Activated T-cell treated with anti-CD3 and anti-CD28 coated beads for 48 hours (primary cell): ENCODE data around the gene PLAAT4.
"Not testable (repeated sequence)": the region's sequence is repeated elsewhere in the genome, so short reads cannot be mapped to it uniquely, and the experiment has no call there.

Experiments used
- DNase-seq: peaks from one replicate; pipeline ENCODE4 v3.0.0-alpha.2; 2020; ENCODE audit warnings: low read depth

Gene PLAAT4

DNA sequence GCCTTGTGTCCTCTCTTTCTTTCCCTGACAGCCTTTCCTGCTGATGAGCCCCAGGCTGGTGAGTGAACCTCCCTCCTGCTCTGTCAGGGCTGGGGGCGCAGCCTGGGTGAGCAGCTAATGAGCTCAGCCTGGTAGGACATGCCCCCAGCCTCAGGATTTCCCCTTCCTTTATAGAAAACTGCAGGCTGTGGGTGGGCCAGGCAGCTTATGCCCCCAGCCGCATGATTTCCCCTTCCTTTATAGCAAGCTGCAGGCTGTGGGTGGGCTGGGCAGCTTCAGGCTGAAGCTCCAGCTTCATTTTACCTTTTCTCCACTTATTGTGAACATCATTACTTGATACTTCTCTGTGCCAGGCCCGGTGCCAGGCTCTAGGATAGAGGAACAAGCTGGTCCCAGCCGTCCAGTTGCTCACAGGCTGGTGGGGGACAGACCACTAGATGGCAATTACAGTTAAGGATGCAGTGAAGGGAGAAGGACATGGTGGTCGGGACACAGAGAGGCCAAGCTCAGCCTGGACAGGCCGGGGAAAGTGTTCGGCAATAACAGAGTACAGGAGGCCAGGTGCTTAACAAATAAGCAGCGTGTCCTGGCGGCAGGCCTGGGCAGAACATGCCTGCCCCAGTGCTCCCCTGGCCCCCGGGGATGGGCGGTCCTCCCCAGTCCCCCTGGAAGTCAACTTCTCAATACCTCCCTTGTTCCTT, 25.4 kb upstream of the PLAAT4 start:
- DNase-seq, result no peak

DNA sequence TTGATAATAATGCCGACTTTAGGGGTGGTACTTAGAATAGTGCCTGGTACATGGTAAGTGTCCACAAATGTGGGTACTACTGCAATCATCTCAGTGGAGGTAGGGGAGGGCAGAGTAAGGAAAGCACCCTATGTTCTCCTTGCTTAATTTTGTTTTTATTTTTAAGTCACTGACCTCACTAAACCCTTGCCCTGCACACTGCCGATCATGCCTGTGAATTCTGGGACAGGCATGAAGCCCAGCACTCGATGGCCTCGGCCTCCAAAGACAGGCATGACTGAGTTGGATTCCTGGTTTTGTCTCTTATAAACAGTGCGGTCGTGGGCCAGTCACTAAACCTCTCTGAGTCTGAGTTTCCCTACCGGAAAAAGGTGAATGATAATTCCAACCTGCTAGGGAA, 23.8 kb upstream of the PLAAT4 start:
- DNase-seq, result no peak

DNA sequence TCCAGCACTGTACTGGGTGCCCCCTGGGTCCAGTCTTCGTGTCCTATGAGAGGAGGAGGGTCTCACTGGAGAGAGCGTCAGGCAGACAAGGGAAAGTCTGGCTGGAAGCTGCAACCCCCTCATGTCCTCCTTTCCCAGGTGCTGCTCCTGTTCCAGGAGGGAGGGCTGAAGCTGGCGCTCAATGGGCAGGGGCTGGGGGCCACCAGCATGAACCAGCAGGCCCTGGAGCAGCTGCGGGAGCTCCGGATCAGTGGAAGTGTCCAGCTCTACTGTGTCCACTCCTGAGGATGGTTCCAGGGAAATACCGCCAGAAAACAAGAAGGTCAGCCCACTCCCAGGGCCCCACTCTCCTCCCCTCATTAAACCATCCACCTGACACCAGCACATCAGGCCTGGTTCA, 20.5 kb upstream of the PLAAT4 start:
- DNase-seq, result no peak

DNA sequence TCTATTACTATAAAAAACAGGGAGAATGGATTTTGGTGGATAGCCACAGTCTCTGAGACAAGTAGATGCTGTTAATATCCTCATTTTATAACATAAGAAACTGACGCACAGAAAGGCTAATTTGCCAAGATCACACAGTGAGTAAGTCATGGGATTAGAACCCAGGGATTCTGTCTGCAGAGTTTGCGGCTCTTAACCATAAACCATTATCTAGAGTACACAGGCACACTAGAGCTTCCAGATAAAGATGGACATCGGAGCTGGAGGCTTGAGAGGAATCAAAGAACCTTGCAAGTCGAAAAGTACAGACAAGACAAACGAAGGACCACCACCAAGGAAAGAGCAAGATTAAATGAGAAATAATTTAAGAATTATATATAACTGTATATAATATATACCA, 19.5 kb upstream of the PLAAT4 start:
- DNase-seq, result no peak

DNA sequence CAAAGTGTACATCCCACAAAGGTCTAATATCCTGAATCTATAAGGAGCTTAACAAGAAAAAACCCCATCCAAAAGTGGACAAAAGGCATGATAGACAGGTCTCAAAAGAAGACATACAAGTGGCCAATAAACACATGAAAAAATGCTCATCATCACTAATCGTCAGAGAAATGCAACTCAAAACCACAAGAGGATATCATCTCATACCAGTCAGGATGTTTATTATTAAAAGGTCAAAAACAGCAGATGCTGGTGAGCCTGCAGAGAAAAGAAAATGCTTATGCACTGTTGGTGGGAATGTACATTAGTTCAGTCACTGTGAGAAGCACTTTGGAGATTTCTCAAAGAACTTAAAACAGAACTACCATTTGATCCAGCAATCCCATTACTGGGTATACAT, 18.1 kb upstream of the PLAAT4 start:
- no peak for DNase-seq

DNA sequence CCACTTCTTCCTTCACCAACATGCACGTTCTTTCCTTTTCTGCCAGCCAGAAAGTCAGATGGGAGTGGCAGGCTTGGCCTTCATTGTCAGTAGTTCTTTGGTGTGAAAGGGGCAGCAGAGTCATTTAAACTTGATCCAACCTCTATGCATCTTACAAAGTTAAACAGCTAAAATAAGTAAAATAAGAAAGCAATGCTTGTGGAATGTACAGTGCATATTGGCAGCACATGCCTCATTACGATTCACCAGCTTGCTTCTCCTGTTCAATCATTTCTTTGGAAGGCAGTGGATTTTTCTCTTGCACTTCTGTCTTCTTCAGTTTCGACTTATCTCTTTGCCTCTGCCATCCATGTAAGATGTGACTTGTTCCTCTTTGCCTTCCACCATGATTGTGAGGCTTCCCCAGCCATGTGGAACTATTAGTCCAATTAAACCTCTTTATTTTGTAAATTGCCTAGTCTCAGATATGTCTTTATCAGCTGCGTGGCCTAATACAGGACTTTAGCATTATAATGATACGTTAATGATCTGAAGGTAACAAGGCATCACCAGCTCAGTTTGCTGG, 15.9 kb upstream of the PLAAT4 start:
- DNase-seq, result no peak

DNA sequence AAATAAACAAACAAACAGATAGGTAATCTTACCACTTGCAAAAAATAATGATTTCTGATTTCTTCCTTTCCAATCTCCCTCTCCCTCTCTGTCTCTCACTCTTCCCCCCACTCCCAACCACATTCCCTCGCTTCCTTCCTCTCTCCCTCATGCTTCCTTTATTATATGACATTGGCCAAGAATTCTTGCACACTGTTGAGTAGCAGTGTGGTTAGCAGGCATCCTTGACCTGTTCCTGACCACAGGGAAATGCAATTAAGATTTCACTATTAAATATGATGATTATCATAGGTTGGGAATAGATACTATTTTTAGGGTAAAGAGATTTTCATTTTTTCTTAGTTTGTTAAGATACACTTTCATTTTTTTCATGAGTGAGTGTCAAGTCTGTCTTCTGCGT, 14.7 kb upstream of the PLAAT4 start:
- no peak for DNase-seq

DNA sequence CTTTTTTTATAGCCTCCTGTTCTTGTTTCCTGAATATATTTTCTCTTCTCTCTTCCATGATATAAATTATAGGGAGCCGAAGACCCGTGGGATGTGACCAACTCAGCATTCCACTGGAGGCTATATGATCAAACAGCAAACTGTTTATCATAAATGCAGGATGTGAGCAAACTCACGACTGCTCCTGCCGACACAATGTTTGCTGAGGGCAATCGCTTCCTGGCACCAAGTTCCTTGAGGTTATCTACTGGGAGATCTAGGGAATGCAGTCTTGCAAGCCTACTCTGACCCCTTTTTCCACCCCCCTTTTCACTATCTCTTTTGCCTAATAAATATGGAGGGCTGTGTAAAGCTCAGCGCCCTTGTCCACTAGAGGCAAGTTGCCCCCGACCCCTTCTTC, 13.5 kb upstream of the PLAAT4 start:
- DNase-seq, result no peak

DNA sequence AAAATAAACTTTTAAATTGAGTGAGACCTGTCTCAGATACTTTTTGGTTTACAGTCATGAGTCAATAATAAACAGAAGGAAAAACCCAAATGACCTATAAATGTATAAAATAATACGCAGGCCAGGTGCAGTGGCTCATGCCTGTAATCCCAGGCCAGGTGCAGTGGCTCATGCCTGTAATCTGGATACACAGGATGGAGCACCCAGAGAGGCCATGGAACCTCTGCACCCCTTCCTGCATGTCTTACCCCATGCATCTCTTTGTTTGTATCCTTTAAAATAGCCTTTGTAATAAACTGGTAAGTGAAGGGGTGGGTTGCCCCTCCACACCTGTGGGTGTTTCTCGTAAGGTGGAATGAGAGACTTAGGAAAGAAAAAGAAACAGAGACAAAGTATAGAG, 8.9 kb upstream of the PLAAT4 start:
- DNase-seq, result no peak

DNA sequence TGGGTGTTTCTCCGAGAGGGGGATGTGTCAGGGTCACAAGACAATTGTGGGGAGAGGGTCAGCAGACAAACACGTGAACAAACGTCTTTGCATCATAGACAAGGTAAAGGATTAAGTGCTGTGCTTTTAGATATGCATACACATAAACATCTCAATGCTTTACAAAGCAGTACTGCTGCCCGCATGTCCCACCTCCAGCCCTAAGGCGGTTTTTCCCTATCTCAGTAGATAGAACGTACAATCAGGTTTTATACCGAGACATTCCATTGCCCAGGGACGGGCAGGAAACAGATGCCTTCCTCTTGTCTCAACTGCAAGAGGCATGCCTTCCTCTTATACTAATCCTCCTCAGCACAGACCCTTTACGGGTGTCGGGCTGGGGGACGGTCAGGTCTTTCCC, 8.5 kb upstream of the PLAAT4 start:
- DNase-seq, result not testable (repeated sequence)

DNA sequence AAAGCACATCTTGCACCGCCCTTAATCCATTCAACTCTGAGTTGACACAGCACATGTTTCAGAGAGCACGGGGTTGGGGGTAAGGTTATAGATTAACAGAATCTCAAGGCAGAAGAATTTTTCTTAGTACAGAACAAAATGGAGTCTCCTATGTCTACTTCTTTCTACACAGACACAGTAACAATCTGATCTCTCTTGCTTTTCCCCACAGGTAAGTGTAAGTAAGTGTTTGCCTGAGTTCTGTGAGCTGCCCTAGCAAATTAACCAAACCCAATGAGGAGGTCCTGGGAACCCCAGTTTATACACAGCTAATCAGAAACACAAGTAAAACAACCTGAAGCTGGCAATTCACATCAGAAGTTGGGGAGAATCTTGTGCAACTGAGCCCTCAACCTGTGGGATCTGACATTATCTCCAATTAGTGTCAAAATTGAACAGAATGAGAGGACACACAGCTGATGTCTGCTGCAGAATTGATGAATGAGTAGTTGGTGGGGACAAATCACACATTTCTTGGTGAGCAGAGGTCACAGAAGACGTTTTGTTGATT, 7.8 kb upstream of the PLAAT4 start:
- DNase-seq, result not testable (repeated sequence)

DNA sequence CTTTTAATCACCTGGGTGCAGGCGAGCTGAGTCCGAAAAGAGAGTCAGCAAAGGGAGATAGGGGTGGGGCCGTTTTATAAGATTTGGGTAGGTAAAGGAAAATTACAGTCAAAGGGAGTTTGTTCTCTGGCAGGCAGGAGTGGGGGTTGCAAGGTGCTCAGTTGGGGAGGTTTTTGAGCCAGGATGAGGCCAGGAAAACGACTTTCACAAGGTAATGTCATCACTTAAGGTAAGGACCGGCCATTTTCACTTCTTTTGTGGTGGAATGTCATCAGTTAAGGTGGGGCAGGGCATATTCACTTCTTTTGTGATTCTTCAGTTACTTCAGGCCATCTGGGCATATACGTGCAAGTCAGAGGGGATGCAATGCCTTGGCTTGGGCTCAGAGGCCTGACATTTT, 7.2 kb upstream of the PLAAT4 start:
- not testable (repeated sequence) for DNase-seq

DNA sequence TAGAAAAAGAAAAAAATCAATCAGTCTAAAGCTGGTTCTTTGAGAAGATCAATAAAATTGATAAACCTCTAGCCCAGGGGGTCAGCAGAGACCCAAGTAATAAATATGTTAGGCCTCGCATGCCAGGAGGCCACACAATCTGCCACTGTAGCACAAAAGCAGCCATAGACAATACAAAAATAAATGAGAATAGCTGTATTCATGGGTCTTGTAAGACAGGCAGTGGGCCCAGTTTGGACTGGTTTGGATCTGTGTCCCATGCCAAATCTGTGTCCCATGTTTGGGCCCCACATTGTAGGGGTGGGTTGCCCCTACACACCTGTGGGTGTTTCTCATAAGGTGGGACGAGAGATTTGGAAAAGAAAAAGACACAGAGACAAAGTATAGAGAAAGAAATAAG, 6.6 kb upstream of the PLAAT4 start:
- no peak for DNase-seq

DNA sequence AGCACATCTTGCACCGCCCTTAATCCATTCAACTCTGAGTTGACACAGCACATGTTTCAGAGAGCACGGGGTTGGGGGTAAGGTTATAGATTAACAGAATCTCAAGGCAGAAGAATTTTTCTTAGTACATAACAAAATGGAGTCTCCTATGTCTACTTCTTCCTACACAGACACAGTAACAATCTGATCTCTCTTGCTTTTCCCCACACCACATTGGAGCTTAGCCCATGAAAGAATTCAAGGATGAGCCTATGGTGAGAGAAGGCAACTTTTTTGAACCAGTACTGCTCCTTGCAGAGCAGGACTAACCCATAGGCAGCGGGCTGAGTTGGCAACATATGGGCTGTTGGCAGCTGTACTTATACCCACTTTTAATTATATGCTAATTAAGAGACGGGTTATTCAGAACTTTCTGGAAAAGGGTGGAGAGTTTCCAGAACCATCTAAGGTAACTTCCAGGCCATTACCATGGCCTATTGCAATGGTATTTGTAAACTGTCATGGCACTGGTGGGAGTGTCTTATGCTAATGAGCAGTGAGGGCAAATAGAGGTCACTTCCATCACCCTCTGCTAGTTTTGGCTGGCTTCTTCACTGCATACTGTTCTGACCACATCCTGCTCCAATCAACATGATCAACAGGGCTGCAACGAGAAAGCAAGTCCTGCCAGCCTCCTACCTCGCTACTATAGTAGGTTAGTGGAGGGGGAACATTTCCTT, 5.4 kb upstream of the PLAAT4 start:
- DNase-seq, result not testable (repeated sequence)

DNA sequence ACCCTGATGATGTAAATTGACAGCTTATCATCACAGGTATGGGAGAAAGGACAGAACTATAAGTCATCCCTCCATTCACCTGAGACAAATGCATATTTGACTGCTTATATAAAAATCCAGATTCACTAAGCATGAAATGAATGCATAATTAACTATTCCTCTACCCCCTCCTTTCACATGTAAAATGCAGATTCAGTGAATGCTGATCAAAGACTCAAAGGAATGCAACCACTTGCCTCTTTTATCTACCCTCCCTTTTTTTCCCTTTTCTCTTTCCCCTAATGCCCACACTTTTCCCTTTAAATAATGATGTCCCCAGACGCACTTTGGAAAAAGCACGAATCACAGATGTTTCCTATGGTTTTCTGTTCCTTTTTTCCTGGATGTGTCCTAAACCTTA, 4.5 kb upstream of the PLAAT4 start:
- no peak for DNase-seq

DNA sequence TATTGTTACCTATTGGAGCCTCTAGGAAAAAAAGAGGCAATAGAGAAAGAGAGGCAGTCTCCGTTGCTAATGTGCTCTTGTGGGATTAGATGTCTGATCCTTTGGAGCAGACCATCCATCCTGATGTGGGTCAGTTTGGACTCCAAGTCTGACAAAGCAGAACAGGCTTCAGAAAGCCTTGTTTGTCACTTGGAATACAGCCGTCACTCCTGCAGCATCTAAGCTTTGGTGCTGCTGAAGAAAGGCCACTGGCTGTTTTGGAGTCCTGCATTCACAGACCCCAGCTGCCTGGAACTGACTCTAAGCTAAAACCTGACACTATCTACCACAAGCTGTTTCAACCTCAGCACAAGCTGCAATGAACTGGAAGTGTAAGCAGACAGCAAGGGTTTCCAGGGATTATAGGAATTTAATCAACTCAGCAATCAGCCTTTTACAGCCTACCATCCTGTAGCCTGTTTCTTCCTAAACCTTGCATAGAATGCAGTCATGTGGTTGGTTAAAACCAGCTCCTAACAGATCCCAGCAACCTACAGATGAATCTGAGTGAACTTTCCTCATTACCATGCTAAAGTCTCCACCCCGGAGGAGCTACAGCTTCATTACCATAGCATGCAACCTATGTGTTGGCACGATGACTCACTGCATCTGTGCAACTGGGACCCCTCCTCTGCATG, 3.7 kb upstream of the PLAAT4 start:
- no peak for DNase-seq

DNA sequence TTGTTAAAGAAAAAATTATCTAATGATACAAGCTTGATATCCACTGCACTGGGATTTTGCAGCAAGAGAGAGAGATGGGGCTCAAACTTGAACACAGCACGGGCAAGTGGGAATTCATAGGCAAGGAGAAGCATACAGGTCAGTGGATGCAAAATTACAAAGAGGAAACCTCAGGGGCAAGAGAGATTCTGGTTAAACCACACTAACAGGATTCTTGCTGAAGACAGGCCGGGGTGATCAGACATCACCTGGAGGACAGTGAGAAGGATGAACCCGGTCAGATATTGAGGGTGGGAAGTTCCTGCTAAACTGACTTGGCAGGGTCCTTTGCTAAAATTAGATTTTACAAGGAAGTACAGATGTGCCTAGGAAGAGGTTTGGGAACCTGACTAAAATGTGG, 2.5 kb upstream of the PLAAT4 start:
- no peak for DNase-seq

DNA sequence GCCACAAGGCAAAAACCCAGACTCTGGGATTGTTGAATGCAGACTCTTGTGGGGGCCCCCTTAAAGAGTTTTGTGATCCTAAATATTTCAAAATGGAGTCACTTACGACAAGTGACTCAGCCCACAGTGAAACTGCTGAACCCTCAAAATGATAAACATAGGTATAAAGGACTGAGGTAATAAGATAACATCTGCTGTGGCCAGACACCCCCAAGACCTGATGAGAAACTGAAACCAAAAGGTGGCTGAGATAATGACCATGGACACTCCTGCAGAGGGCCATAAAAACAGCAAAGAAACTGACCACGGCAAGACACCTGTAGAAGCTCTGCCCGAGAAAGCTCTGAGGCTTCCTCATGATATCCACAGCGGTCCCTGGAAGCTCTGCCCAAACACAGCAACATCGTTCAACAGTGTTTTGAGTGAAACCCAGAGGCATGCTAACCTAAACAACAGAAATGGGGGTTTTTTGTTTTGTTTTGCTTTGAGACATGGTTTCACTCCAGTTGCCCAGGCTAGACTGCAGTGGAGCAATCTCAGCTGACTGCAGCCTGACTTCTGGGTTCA, 1.6 kb upstream of the PLAAT4 start:
- DNase-seq, result no peak

DNA sequence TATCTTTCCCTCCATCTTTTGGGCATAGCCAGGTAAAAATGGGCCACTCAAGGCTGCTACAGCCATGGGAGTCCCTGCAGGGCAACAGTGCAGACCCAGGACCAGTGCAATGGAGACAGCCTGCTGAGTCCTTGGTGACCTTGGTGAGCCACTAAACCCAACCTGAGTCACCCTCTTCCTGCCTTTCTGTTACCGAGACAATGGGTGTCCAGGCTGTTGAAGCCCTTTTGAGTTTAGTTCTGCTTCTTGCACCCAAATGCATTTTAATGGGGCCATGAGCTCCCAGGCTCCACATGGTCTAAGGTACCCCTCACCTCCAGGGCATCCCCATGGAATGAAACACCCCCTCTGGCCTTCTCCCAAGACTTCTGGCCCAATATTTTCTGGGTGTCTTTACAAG, 874 bp upstream of the PLAAT4 start:
- DNase-seq, result no peak

DNA sequence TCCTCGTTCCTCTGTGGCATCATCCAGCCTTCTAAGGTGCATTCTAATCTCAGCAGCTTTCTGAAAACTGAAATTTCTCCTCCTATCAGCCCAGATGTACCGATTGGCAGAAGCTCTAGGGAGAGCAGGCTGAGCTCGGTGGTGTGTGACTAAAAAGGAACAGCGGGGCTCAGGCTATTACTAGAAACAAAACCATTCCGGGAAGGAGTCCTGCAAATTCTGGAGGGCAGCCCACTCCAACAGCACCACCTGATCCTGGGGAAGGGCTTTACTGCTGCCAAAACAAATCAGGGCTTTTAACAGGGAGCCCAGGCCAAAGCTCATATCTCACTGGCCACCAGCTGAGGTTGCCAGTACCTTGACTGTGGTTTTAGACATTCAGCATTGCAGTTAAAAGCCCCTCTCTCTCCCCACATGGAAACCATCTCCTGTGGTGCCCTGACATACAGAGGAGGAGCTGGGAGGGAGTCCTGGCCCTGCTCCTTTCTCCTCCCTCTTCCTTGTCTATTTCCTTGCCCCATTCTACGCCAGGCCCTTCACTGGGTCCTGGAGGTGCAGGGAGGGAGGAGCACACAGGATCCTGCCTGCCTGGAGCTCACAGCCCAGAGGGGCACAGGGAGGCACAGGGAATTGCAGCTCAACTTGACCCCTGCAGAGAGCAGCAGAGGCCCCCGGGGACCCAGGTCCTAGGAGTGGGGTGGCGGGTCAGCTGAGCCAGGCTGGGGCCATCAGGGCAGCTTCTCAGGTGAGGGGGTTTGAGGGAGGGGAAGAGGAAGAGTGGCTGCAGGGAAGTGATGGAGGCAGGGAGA, 889 bp downstream of the PLAAT4 start:
- no peak for DNase-seq

DNA sequence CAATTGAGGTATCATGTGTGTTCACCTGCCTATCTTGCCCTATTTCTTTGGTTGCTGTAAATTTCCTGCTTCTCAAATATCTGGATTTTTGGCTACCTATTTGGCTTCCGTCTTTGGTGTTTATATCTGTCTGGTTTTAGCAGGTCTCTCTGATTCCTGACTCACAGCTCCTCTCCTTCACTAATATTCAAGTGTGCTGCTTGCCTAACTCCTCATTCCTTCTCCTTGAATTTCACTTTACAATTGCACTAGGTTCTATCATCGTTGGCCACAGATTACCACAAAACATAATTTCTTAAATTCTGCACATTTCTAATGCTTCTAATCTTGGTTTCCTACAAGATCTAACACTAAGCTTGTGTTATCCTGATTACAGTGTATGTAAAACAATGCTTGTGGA, 5.9 kb downstream of the PLAAT4 start:
- DNase-seq, result not testable (repeated sequence)

DNA sequence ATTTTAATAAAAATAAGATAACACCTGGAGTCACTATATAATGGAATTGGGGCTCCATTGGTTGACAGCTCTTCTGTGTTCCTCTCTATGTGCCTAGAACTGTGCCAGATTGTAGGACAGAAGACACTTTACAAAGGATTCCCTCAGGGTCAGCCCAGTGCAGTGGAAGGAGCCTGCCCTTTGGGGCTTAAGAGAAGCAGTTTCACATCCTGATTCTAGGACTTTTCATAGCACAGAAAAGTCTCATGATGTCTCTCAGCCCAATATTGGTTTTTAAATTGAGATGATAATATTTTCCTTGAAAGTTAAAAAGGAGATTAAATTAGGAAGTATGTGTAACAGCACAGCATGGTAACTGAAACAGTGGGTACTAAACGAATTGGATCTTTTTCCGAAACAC, 7.1 kb downstream of the PLAAT4 start:
- DNase-seq, result no peak
